Measurements from ENCODE around the gene CORIN.
"Not testable (repeated sequence)": the region's sequence is repeated elsewhere in the genome, so short reads cannot be mapped to it uniquely, and the experiment has no call there.

Gene CORIN

DNA sequence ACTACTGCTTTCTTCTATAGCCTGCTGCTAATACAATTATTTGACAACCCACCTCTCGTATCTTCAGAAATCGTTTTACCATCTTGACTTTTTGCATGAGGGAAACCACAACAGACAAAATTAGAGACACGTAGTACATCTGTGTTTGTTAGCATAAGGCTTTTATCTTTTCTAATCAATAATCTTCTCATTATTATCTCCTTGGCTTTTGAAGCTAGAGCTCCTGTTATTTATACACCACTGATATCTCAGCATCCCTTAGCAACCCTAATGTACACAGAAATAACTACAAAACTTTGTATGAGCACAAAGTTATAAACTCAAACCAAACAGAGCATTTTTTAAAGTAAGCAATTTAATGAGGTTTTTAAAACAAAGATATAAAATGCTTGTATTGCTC is 39.7 kb downstream of the CORIN start:
- Histone ChIP-seq H3K27me3 (ENCODE audit: control insufficient read depth, insufficient read depth, low read length) (no peaks in the 10 kb centered on the region), H3K9me3 (ENCODE audit: control insufficient read depth, low read depth, low read length) (no peaks in the 10 kb centered on the region), H3K4me1 (ENCODE audit: control insufficient read depth, low read depth, low read length) (no peaks in the 10 kb centered on the region), H3K27ac (ENCODE audit: low read length) (no peak overlapping the region), H3K4me3 (ENCODE audit: low read length) (no peak overlapping the region), H3K9ac (ENCODE audit: low read length) (no peak overlapping the region), H3K36me3 (ENCODE audit: control insufficient read depth, low read depth, low read length) (no peaks in the 10 kb centered on the region)

- H3K4me1 ChIP-seq (ENCODE audit: control insufficient read depth, low read depth, low read length): no peaks in the 10 kb centered on the region
- no peak overlapping the region for H3K4me3 ChIP-seq (ENCODE audit: low read length)
- no peak overlapping the region for H3K27ac ChIP-seq (ENCODE audit: low read length)
- H3K9me3 ChIP-seq (ENCODE audit: control insufficient read depth, low read depth, low read length): no peaks in the 10 kb centered on the region
- no peak overlapping the region for H3K9ac ChIP-seq (ENCODE audit: low read length)
- no peaks in the 10 kb centered on the region for H3K27me3 ChIP-seq (ENCODE audit: control insufficient read depth, insufficient read depth, low read length)
- no peaks in the 10 kb centered on the region for H3K36me3 ChIP-seq (ENCODE audit: control insufficient read depth, low read depth, low read length)
Observed at GRCh38 chr4:47791965-47792364, 45.9 kb downstream of the CORIN start.

- H3K4me1 ChIP-seq (ENCODE audit: control insufficient read depth, low read depth, low read length): no peaks in the 10 kb centered on the region
- H3K36me3 ChIP-seq (ENCODE audit: control insufficient read depth, low read depth, low read length): no peaks in the 10 kb centered on the region
- no peak overlapping the region for H3K9ac ChIP-seq (ENCODE audit: low read length)
Observed at GRCh38 chr4:47790105-47790504, 47.8 kb downstream of the CORIN start.

DNA sequence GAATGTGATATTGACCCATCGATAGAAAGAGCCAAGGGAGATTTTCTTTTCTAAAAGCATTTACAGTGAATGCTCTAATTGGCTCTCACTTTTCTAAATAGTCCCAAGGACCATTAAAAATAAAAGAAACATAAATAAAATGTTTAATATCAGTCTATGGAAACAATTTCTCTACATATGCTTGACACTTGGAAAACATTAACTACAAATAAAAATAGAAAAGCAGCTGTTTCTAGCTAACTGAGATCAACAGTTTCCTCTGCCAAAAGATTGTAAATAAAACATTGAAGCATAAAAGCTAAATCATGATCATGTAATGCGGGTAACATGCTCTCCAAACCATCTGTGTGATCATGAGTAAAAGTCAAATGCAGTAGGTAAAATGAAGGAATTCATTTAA is 49.7 kb downstream of the CORIN start:
- H3K36me3 ChIP-seq (ENCODE audit: control insufficient read depth, low read depth, low read length): no peaks in the 10 kb centered on the region
- no peak overlapping the region for H3K4me3 ChIP-seq (ENCODE audit: low read length)
- H3K9ac ChIP-seq (ENCODE audit: low read length): no peak overlapping the region
- H3K9me3 ChIP-seq (ENCODE audit: control insufficient read depth, low read depth, low read length): no peaks in the 10 kb centered on the region
- no peaks in the 10 kb centered on the region for H3K27me3 ChIP-seq (ENCODE audit: control insufficient read depth, insufficient read depth, low read length)
- H3K27ac ChIP-seq (ENCODE audit: low read length): no peak overlapping the region
- no peaks in the 10 kb centered on the region for H3K4me1 ChIP-seq (ENCODE audit: control insufficient read depth, low read depth, low read length)

More at GRCh38 chr4:47790105-47790504, 47.8 kb downstream of the CORIN start:
- Histone ChIP-seq H3K27me3 (ENCODE audit: control insufficient read depth, insufficient read depth, low read length) (no peaks in the 10 kb centered on the region), H3K27ac (ENCODE audit: low read length) (no peak overlapping the region), H3K4me3 (ENCODE audit: low read length) (no peak overlapping the region), H3K9me3 (ENCODE audit: control insufficient read depth, low read depth, low read length) (no peaks in the 10 kb centered on the region)

- H3K27me3 ChIP-seq (ENCODE audit: control insufficient read depth, insufficient read depth, low read length): no peaks in the 10 kb centered on the region
- H3K27ac ChIP-seq (ENCODE audit: low read length): no peak overlapping the region
- H3K9ac ChIP-seq (ENCODE audit: low read length): no peak overlapping the region
- H3K4me3 ChIP-seq (ENCODE audit: low read length): no peak overlapping the region
- no peaks in the 10 kb centered on the region for H3K4me1 ChIP-seq (ENCODE audit: control insufficient read depth, low read depth, low read length)
- no peaks in the 10 kb centered on the region for H3K36me3 ChIP-seq (ENCODE audit: control insufficient read depth, low read depth, low read length)
- no peaks in the 10 kb centered on the region for H3K9me3 ChIP-seq (ENCODE audit: control insufficient read depth, low read depth, low read length)
Observed at GRCh38 chr4:47786958-47787370, 50.9 kb downstream of the CORIN start.

DNA sequence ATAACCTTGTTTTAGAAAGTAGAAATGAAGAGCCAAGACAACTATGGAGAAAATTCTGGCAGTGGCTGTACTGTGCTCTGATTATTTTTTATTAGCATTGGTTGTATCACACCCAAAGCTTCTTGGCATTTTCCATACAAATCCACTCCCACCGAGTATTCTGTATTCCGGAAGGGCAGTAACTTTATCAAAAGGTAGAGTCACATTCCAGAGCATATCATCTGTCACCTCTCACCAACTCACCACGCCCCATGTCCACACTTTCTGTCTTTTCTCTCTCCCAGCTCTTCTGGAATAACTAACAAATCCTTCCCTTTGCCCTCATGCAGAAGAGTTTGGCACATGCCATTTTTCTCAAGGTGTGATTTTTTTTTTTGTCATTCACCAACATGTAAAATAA is 52.7 kb downstream of the CORIN start:
- Histone ChIP-seq H3K27ac (ENCODE audit: low read length) (no peak overlapping the region), H3K4me1 (ENCODE audit: control insufficient read depth, low read depth, low read length) (no peaks in the 10 kb centered on the region), H3K4me3 (ENCODE audit: low read length) (no peak overlapping the region), H3K27me3 (ENCODE audit: control insufficient read depth, insufficient read depth, low read length) (no peaks in the 10 kb centered on the region), H3K9me3 (ENCODE audit: control insufficient read depth, low read depth, low read length) (no peaks in the 10 kb centered on the region), H3K9ac (ENCODE audit: low read length) (no peak overlapping the region), H3K36me3 (ENCODE audit: control insufficient read depth, low read depth, low read length) (no peaks in the 10 kb centered on the region)

DNA sequence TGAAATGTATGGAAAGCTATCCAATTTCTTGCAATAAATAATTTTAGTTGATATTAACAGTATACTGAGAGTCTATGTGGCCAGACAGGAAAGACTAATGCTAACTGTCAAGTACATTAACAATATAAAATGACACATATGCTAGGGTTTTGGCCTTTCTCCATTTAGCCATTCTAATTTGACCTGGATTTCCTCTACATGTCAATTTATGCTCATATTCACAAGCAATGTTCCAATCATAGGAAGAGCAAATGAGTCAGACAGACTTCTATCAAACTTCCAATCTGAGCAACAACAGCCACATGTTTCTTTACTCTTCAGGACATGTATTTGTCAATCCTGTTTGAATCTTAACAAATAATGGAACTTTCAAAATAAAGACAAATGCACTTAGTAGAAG is 53.6 kb downstream of the CORIN start:
- H3K9me3 ChIP-seq (ENCODE audit: control insufficient read depth, low read depth, low read length): no peaks in the 10 kb centered on the region
- H3K9ac ChIP-seq (ENCODE audit: low read length): no peak overlapping the region
- no peaks in the 10 kb centered on the region for H3K4me1 ChIP-seq (ENCODE audit: control insufficient read depth, low read depth, low read length)
- H3K4me3 ChIP-seq (ENCODE audit: low read length): no peak overlapping the region
- H3K27me3 ChIP-seq (ENCODE audit: control insufficient read depth, insufficient read depth, low read length): no peaks in the 10 kb centered on the region
- no peak overlapping the region for H3K27ac ChIP-seq (ENCODE audit: low read length)
- H3K36me3 ChIP-seq (ENCODE audit: control insufficient read depth, low read depth, low read length): no peaks in the 10 kb centered on the region

- Histone ChIP-seq H3K4me3 (ENCODE audit: low read length) (no peak overlapping the region), H3K9ac (ENCODE audit: low read length) (no peak overlapping the region), H3K4me1 (ENCODE audit: control insufficient read depth, low read depth, low read length) (peaks cover 5% of the 10 kb centered on the region), H3K36me3 (ENCODE audit: control insufficient read depth, low read depth, low read length) (no peaks in the 10 kb centered on the region), H3K9me3 (ENCODE audit: control insufficient read depth, low read depth, low read length) (no peaks in the 10 kb centered on the region), H3K27ac (ENCODE audit: low read length) (no peak overlapping the region), H3K27me3 (ENCODE audit: control insufficient read depth, insufficient read depth, low read length) (no peaks in the 10 kb centered on the region)
Observed at GRCh38 chr4:47776353-47776752, 61.5 kb downstream of the CORIN start.

DNA sequence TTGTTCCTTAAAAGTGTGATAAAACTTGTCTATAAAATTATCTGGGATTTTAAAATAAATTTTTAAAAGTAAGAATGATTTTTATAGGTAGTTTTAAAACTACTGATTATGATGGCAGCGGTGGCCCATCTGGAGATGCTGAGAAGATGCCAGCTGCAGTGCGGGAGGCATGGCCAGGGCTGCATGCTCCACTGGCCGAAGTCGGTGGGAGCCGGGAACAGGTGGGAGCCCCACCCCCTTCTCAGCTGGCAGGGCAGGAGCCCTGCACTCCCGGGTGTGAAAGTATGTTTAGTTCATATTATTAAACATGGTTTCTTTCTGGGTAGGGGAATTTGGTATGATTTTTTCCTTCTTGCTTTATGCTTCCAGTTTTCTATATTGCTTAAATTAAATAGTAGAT is 63.8 kb downstream of the CORIN start:
- Histone ChIP-seq H3K27me3 (ENCODE audit: control insufficient read depth, insufficient read depth, low read length) (no peaks in the 10 kb centered on the region), H3K9ac (ENCODE audit: low read length) (no peak overlapping the region), H3K4me1 (ENCODE audit: control insufficient read depth, low read depth, low read length) (peaks cover 5% of the 10 kb centered on the region), H3K9me3 (ENCODE audit: control insufficient read depth, low read depth, low read length) (no peaks in the 10 kb centered on the region), H3K36me3 (ENCODE audit: control insufficient read depth, low read depth, low read length) (no peaks in the 10 kb centered on the region), H3K4me3 (ENCODE audit: low read length) (no peak overlapping the region), H3K27ac (ENCODE audit: low read length) (no peak overlapping the region)

GRCh38 chr4:47771020-47771419 is 66.8 kb downstream of the CORIN start:
- Histone ChIP-seq H3K36me3 (ENCODE audit: control insufficient read depth, low read depth, low read length) (no peaks in the 10 kb centered on the region), H3K27ac (ENCODE audit: low read length) (no peak overlapping the region)

DNA sequence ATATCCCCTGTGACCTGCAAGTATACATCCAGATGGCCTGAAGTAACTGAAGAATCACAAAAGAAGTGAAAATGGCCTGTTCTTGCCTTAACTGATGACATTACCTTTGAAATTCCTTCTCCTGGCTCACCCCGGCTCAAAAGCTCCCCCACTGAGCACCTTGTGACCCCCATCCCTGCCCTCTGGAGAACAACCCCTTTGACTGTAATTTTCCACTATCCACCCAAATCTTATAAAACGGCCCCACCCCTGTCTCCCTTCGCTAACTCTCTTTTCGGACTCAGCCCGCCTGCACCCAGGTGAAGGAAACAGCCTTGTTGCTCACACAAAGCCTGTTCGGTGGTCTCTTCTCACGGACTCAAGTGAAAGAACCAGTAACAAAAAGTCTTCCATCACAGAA is 69.9 kb downstream of the CORIN start:
- not testable (repeated sequence) for H3K27me3 ChIP-seq (ENCODE audit: control insufficient read depth, insufficient read depth, low read length); H3K4me3 ChIP-seq (ENCODE audit: low read length); H3K27ac ChIP-seq (ENCODE audit: low read length); H3K9me3 ChIP-seq (ENCODE audit: control insufficient read depth, low read depth, low read length); H3K9ac ChIP-seq (ENCODE audit: low read length); H3K36me3 ChIP-seq (ENCODE audit: control insufficient read depth, low read depth, low read length)
- H3K4me1 ChIP-seq (ENCODE audit: control insufficient read depth, low read depth, low read length): peaks cover 11% of the 10 kb centered on the region

More at GRCh38 chr4:47771020-47771419, 66.8 kb downstream of the CORIN start:
- Histone ChIP-seq H3K4me3 (ENCODE audit: low read length) (no peak overlapping the region), H3K27me3 (ENCODE audit: control insufficient read depth, insufficient read depth, low read length) (no peaks in the 10 kb centered on the region), H3K4me1 (ENCODE audit: control insufficient read depth, low read depth, low read length) (peaks cover 16% of the 10 kb centered on the region), H3K9ac (ENCODE audit: low read length) (no peak overlapping the region), H3K9me3 (ENCODE audit: control insufficient read depth, low read depth, low read length) (no peaks in the 10 kb centered on the region)

DNA sequence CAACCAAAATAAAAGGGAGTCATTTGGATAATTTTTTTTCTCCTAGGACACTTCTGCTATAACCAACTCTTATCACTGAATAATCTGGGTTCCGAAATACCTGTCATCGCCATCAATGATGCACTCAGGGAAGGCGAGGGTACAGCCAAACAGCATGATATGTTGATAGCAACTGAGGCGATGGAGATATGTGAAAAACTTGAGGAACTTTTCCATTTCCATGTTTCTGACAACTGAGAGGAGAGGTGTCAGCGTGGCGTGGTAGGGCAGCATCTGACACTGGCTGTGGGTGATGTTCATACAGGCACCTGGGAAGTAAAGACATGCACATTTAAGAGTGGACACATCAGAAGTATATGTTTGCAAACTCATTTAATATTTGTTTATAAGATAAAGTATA is 74.6 kb downstream of the CORIN start:
- Histone ChIP-seq H3K27ac (ENCODE audit: low read length) (no peak overlapping the region), H3K4me1 (ENCODE audit: control insufficient read depth, low read depth, low read length) (peaks cover 10% of the 10 kb centered on the region), H3K9me3 (ENCODE audit: control insufficient read depth, low read depth, low read length) (no peaks in the 10 kb centered on the region), H3K36me3 (ENCODE audit: control insufficient read depth, low read depth, low read length) (no peaks in the 10 kb centered on the region), H3K9ac (ENCODE audit: low read length) (no peak overlapping the region), H3K4me3 (ENCODE audit: low read length) (no peak overlapping the region), H3K27me3 (ENCODE audit: control insufficient read depth, insufficient read depth, low read length) (no peaks in the 10 kb centered on the region)
